ENCODE measurements around the gene FNBP1L. TPM values are rescaled to one million over a fixed set of nuclear protein-coding genes. Genes with fewer than 3 reads are reported as not detected.

The FNBP1L gene
- total RNA-seq, 3 donors from 2014 or later, result 33.1 to 117 (median 63.6) TPM

DNA sequence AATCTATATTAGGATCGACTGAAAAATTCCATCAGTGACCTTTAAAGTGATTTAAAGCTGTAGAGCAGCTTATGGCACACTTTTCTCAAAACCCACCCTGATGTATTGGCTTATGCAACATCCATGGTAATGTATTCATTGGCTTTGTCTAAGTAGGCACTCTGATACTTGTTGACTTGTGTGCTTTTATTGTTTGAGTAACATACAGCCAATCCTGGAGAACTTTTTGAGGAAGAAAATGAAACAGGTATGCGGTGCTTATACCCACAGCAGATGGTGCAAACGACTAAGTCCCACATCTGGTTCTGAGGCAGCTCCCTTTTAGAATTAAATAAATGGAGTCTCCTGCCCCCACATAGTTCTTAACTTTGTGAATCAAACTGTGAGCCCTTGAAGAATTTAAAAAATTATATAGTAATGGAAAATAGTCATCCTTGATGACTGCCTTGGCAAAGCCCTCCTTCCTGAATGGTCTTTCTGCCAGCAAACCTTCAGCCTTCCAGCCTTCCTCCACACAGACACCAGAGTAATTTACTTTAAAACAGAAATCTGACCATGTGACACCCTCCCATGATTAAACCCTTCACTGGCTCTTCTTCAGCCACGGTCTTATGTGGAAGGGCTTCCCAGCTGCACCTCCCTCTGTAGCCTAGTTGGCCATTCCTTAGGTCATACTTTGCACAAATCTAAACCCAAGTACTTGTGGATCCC is 117.7 kb downstream of the FNBP1L start:
- DNase-seq (ENCODE audit: low spot score in 2 of 2), result no peak
- H3K36me3 ChIP-seq, result no peaks in the 10 kb centered on the region
- no peaks in the 10 kb centered on the region for H3K27me3 ChIP-seq
- H3K27ac ChIP-seq, result peak overlapping the region; percentile 82 to 87
- intact Hi-C loops (cut with DNase I; ENCODE audit: low total_unique reads), result no loop called here
- no peaks in the 10 kb centered on the region for H3K9me3 ChIP-seq
- TF ChIP-seq, protein P1, sequence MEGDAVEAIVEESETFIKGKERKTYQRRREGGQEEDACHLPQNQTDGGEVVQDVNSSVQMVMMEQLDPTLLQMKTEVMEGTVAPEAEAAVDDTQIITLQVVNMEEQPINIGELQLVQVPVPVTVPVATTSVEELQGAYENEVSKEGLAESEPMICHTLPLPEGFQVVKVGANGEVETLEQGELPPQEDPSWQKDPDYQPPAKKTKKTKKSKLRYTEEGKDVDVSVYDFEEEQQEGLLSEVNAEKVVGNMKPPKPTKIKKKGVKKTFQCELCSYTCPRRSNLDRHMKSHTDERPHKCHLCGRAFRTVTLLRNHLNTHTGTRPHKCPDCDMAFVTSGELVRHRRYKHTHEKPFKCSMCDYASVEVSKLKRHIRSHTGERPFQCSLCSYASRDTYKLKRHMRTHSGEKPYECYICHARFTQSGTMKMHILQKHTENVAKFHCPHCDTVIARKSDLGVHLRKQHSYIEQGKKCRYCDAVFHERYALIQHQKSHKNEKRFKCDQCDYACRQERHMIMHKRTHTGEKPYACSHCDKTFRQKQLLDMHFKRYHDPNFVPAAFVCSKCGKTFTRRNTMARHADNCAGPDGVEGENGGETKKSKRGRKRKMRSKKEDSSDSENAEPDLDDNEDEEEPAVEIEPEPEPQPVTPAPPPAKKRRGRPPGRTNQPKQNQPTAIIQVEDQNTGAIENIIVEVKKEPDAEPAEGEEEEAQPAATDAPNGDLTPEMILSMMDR (IDR thresholded peaks at IDR 0.05), result no peak
- no peak for TF ChIP-seq POLR2A (IDR thresholded peaks at IDR 0.05)
- TF ChIP-seq POLR2AphosphoS5 (IDR thresholded peaks at IDR 0.05), result no peak
- no peak overlapping the region for H3K4me3 ChIP-seq
- no peaks in the 10 kb centered on the region for H3K4me1 ChIP-seq

- H3K36me3 ChIP-seq, result no peaks in the 10 kb centered on the region
- intact Hi-C loops (cut with DNase I; ENCODE audit: low total_unique reads), result no loop called here
Observed at GRCh38 chr1:93566227-93566626, 118.3 kb downstream of the FNBP1L start.

DNA sequence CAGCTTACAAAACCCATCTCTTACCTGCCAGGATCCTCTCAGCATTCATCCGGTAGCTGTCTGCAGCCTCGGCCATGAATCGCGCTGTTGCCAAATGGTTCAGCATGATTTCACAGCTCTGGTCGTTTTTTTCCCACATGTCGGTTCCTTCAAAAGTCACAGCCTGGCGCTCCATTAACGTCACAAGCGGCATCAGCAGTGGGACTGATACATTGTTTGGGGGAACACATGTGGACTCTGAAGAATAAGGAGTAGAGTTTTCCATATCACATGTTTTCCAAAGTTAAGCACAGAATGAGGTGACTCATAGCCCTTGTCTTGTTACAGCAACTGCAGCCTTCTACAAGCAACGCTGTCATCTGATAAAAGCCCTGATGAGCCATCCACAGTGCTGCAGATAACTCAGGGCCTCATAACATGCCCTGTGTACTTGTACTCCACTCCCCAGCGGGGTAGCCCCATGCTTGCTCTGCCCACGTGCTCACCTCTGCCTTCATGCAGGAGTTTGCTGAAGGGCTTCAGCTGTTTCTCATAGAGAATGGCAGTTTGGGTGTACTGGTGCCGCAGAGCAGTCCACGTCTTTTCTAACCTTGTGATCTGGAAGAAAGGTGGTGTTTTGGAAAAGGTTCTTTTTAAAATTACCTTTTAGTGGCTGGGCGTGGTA is 119.5 kb downstream of the FNBP1L start:
- Histone ChIP-seq H3K4me1 (no peaks in the 10 kb centered on the region), H3K4me3 (no peak overlapping the region), H3K27me3 (no peaks in the 10 kb centered on the region), H3K36me3 (no peaks in the 10 kb centered on the region), H3K9me3 (no peaks in the 10 kb centered on the region), H3K27ac (peak overlapping the region; percentile 82 to 87)
- intact Hi-C loops (cut with DNase I; ENCODE audit: low total_unique reads), result no loop called here
- TF ChIP-seq POLR2A (IDR thresholded peaks at IDR 0.05) (no peak), POLR2AphosphoS5 (IDR thresholded peaks at IDR 0.05) (no peak)
- TF ChIP-seq, protein P1 (IDR thresholded peaks at IDR 0.05), result no peak
- no peak for DNase-seq (ENCODE audit: low spot score in 2 of 2)

More at GRCh38 chr1:93566227-93566626, 118.3 kb downstream of the FNBP1L start:
- TF ChIP-seq, protein P1 (IDR thresholded peaks at IDR 0.05), result no peak
- TF ChIP-seq POLR2A (IDR thresholded peaks at IDR 0.05), result no peak
- TF ChIP-seq POLR2AphosphoS5 (IDR thresholded peaks at IDR 0.05), result peak in 2 of 3 donors; percentile 28 to 54
- no peak for DNase-seq (ENCODE audit: low spot score in 2 of 2)
- Histone ChIP-seq H3K27ac (peak overlapping the region; percentile 82 to 87), H3K9me3 (no peaks in the 10 kb centered on the region), H3K4me3 (no peak overlapping the region), H3K4me1 (no peaks in the 10 kb centered on the region), H3K27me3 (no peaks in the 10 kb centered on the region)

DNA sequence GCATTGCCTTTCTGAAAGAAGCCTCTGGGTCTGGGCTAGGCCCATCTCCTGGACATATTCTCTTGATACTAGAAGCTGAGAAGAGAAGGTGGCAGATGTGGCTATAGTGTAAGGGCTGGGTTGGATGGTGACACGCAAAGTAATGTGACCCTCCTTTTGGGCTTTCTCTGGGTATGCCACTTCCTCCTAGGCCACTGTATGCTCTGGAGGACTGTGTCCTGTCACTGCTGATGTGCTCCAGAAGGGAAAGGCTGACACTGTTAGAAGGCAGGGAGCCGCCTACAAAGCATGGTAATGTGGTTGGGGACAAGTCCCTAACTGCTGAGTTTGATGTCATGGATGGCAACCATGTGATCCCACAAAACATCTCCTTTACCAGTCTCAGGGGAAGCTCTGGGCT is 121.6 kb downstream of the FNBP1L start:
- Histone ChIP-seq H3K36me3 (no peaks in the 10 kb centered on the region), H3K27ac (peak overlapping the region; percentile 46 to 68), H3K9me3 (no peaks in the 10 kb centered on the region), H3K27me3 (no peaks in the 10 kb centered on the region), H3K4me1 (no peaks in the 10 kb centered on the region), H3K4me3 (no peak overlapping the region)
- intact Hi-C loops (cut with DNase I; ENCODE audit: low total_unique reads), result no loop called here
- DNase-seq (ENCODE audit: low spot score in 2 of 2), result no peak
- TF ChIP-seq POLR2AphosphoS5 (IDR thresholded peaks at IDR 0.05) (no peak), POLR2A (IDR thresholded peaks at IDR 0.05) (no peak)
- TF ChIP-seq, protein P1 (IDR thresholded peaks at IDR 0.05), result no peak

DNA sequence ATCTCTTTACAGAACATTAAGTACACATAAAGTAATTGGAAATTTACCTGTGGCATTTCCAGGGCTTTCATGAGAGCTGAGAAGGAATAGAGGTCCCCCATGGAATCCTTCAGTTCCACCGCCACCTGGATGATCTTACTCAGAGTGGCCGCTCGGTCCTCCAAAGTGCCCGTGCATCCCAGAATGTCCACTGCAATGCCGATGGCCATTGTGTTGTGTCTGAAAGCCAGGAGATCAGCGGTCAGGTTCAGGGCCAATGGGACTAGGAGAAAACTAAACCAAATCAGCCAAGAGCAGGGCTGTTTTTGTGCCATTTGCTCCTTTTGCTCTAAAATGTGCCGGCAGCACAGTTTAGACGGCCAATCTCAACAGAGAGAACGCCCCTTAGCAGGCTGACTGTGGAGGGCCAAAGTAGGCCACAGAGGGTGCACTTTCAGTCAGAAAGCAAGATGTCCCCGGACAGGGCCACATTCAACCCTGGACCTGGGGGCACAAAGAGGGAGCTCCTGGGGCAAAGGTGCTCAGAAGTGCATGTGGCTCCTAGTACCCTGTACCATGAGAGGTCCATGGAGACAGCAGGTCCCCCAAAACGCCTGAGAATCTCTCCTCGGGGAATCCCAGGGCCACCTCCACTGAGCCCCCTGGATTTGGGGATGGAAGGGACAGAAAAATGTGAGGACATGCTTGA is 123.8 kb downstream of the FNBP1L start:
- DNase-seq (ENCODE audit: low spot score in 2 of 2), result no peak
- Histone ChIP-seq H3K4me3 (no peak overlapping the region), H3K9me3 (no peaks in the 10 kb centered on the region), H3K4me1 (no peaks in the 10 kb centered on the region), H3K27ac (no peak overlapping the region), H3K36me3 (no peaks in the 10 kb centered on the region), H3K27me3 (no peaks in the 10 kb centered on the region)
- intact Hi-C loops (cut with DNase I; ENCODE audit: low total_unique reads), result no loop called here
- TF ChIP-seq POLR2AphosphoS5 (IDR thresholded peaks at IDR 0.05), result no peak
- TF ChIP-seq, protein P1 (IDR thresholded peaks at IDR 0.05), result no peak
- no peak for TF ChIP-seq POLR2A (IDR thresholded peaks at IDR 0.05)
